Liver (tissue), 9 donors: ENCODE data around the gene TERT. TPM values are rescaled to one million over a fixed set of nuclear protein-coding genes. Genes with fewer than 3 reads are reported as not detected.

Source experiments
- DNase-seq: peaks from one replicate; pipeline ENCODE4 v3.0.0-alpha.2; 2017; ENCODE audit warnings: low spot score
- H3K27ac ChIP-seq, 2 donors: one replicate each; pipeline ENCODE4 v1.7.0; 2013; ENCODE audit warnings: inconsistent platforms in 2 of 2, low read length in 2 of 2, control low read depth in 1 of 2, low read depth in 1 of 2, mild to moderate bottlenecking in 1 of 2
- H3K27me3 ChIP-seq, 4 donors: one replicate each; pipeline versions ENCODE4 v1.6.1 to v1.7.0; 2013; ENCODE audit warnings: low read length in 3 of 4, inconsistent platforms in 1 of 4, mild to moderate bottlenecking in 1 of 4, moderate library complexity in 1 of 4; ENCODE audit not compliant: control insufficient read depth in 4 of 4, insufficient read depth in 4 of 4
- H3K36me3 ChIP-seq, 4 donors: one replicate each; pipeline versions ENCODE4 v1.6.1 to v1.7.0; 2013; ENCODE audit warnings: low read length in 3 of 4, mild to moderate bottlenecking in 3 of 4, low read depth in 1 of 4, moderate library complexity in 1 of 4; ENCODE audit not compliant: control insufficient read depth in 4 of 4, insufficient read depth in 3 of 4
- H3K4me1 ChIP-seq, 4 donors: one replicate each; pipeline versions ENCODE4 v1.6.1 to v1.7.0; 2013; ENCODE audit warnings: low read length in 3 of 4, mild to moderate bottlenecking in 3 of 4, moderate library complexity in 1 of 4; ENCODE audit not compliant: control insufficient read depth in 4 of 4, insufficient read depth in 4 of 4
- H3K4me3 ChIP-seq, 3 donors: one replicate each; pipeline versions ENCODE4 v1.6.1 to v1.7.0; 2013; ENCODE audit warnings: low read length in 3 of 3, control low read depth in 1 of 3, low read depth in 1 of 3, mild to moderate bottlenecking in 1 of 3
- H3K9ac ChIP-seq, 2 donors: one replicate each; pipeline ENCODE4 v1.7.0; 2013; ENCODE audit warnings: low read length in 2 of 2, mild to moderate bottlenecking in 2 of 2, moderate library complexity in 2 of 2, control low read depth in 1 of 2, low read depth in 1 of 2
- H3K9me3 ChIP-seq, 4 donors: one replicate each; pipeline versions ENCODE4 v1.6.1 to v1.7.0; 2013; ENCODE audit warnings: low read length in 3 of 4; ENCODE audit not compliant: control insufficient read depth in 4 of 4
- EGR1 ChIP-seq, 2 donors: IDR thresholded peaks; 2 replicates each; pipeline ENCODE4 v1.6.1; 2016 to 2018; ENCODE audit warnings: antibody characterized with exemption in 2 of 2, low read depth in 2 of 2
- FOXA2 ChIP-seq: IDR thresholded peaks from 2 replicates; pipeline ENCODE4 v1.6.1; 2016; ENCODE audit warnings: antibody characterized with exemption
- GABPA ChIP-seq, 2 donors: IDR thresholded peaks in 1 of 2; conservative IDR thresholded peaks in 1 of 2; 2 replicates each; pipeline ENCODE4 v1.6.1; 2016; ENCODE audit warnings: antibody characterized with exemption in 2 of 2, mild to moderate bottlenecking in 1 of 2, moderate library complexity in 1 of 2
- HNF4A ChIP-seq, 2 donors: conservative IDR thresholded peaks; 2 replicates each; pipeline ENCODE4 v1.6.1; 2016; ENCODE audit warnings: antibody characterized with exemption in 2 of 2, mild to moderate bottlenecking in 2 of 2
- JUND ChIP-seq, 2 donors: IDR thresholded peaks; 2 replicates each; pipeline ENCODE4 v1.6.1; 2016; ENCODE audit warnings: antibody characterized with exemption in 2 of 2
- NR2F2 ChIP-seq: IDR thresholded peaks from 2 replicates; pipeline ENCODE4 v1.6.1; 2016; ENCODE audit warnings: antibody characterized with exemption
- RAD21 ChIP-seq, 2 donors: IDR thresholded peaks; 2 replicates each; pipeline ENCODE4 v1.6.1; 2016; ENCODE audit warnings: antibody characterized with exemption in 2 of 2, mild to moderate bottlenecking in 2 of 2
- SP1 ChIP-seq: IDR thresholded peaks from 2 replicates; pipeline ENCODE4 v1.6.1; 2018; ENCODE audit warnings: antibody characterized with exemption, mild to moderate bottlenecking
- TAF1 ChIP-seq: conservative IDR thresholded peaks from 2 replicates; pipeline ENCODE4 v1.6.1; 2016; ENCODE audit warnings: antibody characterized with exemption, mild to moderate bottlenecking
- YY1 ChIP-seq: IDR thresholded peaks from 2 replicates; pipeline ENCODE4 v1.6.1; 2016; ENCODE audit warnings: antibody characterized with exemption, mild to moderate bottlenecking
- WGBS: extraction: QIAGEN DNeasy Blood & Tissue Kit; methylation state at CpG from one replicate; pipeline ENCODE4 v1.1.7; 2013; 5-methylcytosine and 5-hydroxymethylcytosine counted together
- polyA plus RNA-seq, 2 donors: library from polyadenylated mRNA; stranded (reverse) in 1 of 2; unstranded in 1 of 2; fragments of 200-250 nt in 1 of 2; fragments of >200 nt in 1 of 2; fragmentation: Nextera tagmentation in 1 of 2; extraction: Ambion mirVana in 1 of 2; gene quantifications; one replicate each; pipeline versions ENCODE4 v1.2.1 to v1.2.3, GENCODE V29; 2013 to 2015
- total RNA-seq, 2 donors: library from RNA; depleted of rRNA; stranded (reverse); fragments of >200 nt; gene quantifications; one replicate each; pipeline ENCODE4 v1.2.3, GENCODE V29; 2014
- TF ChIP-seq, protein P1 (sequence below): fragments of 150-350 bp; IDR thresholded peaks from 2 replicates; pipeline ENCODE4 v1.5.1; 2017; ENCODE audit warnings: improper control_type of control experiment, low read depth, low read length; ENCODE audit not compliant: missing input control
- TF ChIP-seq, protein P2 (sequence below): IDR thresholded peaks from 2 replicates; pipeline ENCODE4 v1.6.1; 2016; ENCODE audit warnings: antibody characterized with exemption
- TF ChIP-seq, protein P3 (sequence below): IDR thresholded peaks from 2 replicates; pipeline ENCODE4 v1.6.1; 2016; ENCODE audit warnings: antibody characterized with exemption, mild to moderate bottlenecking
- TF ChIP-seq, protein P4 (sequence below): IDR thresholded peaks from 2 replicates; pipeline ENCODE4 v1.6.1; 2016; ENCODE audit warnings: antibody characterized with exemption
- donor health status: healthy.
- donor health status: healthy.
- donor health status: healthy.
- donor health status: healthy.
- donor health status: healthy.

TERT gene
- total and polyA plus RNA-seq, 4 donors, result 0.14 TPM; not detected in 3

DNA sequence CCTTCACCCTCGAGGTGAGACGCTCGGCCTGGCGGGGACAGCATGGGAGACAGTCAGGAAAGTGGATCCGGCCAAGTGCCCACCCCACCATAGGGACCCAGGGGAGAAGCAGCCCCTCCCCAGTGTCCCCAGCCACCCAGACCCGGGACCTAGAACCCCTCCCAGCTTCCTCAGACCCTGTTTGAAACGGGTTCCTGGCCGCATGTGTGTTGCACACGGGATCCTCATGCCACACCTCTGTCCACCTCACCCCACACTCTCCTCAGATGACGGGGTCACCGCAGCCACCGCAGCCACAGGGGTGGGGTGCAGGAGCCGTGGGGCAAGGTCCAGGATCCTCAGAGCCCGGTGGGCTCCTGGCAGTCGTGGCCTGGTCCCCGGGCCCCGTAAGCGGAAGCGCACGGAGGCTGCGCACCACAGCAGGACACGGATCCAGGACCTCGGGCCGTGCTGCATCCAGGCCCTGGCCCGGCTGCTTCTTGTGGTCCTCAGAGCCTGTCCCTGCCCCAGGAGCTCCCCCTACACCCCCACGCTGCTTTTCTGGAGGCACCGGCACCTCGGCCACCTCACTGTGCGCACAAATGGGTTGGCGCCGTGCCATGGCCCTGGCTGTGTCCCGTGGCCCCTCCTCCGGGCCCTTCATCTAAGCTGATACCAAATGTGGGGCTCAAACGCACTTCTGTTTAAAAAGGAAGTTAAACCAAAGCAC is 15.3 kb downstream of the TERT start:
- TF ChIP-seq FOXA2 (no peak), RAD21 (IDR thresholded peaks at IDR 0.05) (no peak), HNF4A (conservative IDR thresholded peaks at IDR 0.05) (no peak), TAF1 (no peak), EGR1 (IDR thresholded peaks at IDR 0.05; ENCODE audit: low read depth in 2 of 2) (no peak), GABPA (IDR thresholded peaks at IDR 0.05 in 1 of 2, conservative IDR thresholded peaks at IDR 0.05 in 1 of 2) (no peak), JUND (IDR thresholded peaks at IDR 0.05) (no peak), YY1 (no peak), SP1 (no peak), NR2F2 (no peak)
- TF ChIP-seq, protein P1, sequence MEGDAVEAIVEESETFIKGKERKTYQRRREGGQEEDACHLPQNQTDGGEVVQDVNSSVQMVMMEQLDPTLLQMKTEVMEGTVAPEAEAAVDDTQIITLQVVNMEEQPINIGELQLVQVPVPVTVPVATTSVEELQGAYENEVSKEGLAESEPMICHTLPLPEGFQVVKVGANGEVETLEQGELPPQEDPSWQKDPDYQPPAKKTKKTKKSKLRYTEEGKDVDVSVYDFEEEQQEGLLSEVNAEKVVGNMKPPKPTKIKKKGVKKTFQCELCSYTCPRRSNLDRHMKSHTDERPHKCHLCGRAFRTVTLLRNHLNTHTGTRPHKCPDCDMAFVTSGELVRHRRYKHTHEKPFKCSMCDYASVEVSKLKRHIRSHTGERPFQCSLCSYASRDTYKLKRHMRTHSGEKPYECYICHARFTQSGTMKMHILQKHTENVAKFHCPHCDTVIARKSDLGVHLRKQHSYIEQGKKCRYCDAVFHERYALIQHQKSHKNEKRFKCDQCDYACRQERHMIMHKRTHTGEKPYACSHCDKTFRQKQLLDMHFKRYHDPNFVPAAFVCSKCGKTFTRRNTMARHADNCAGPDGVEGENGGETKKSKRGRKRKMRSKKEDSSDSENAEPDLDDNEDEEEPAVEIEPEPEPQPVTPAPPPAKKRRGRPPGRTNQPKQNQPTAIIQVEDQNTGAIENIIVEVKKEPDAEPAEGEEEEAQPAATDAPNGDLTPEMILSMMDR, result no peak
- TF ChIP-seq, protein P2, sequence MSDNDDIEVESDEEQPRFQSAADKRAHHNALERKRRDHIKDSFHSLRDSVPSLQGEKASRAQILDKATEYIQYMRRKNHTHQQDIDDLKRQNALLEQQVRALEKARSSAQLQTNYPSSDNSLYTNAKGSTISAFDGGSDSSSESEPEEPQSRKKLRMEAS, result no peak
- TF ChIP-seq, protein P3, sequence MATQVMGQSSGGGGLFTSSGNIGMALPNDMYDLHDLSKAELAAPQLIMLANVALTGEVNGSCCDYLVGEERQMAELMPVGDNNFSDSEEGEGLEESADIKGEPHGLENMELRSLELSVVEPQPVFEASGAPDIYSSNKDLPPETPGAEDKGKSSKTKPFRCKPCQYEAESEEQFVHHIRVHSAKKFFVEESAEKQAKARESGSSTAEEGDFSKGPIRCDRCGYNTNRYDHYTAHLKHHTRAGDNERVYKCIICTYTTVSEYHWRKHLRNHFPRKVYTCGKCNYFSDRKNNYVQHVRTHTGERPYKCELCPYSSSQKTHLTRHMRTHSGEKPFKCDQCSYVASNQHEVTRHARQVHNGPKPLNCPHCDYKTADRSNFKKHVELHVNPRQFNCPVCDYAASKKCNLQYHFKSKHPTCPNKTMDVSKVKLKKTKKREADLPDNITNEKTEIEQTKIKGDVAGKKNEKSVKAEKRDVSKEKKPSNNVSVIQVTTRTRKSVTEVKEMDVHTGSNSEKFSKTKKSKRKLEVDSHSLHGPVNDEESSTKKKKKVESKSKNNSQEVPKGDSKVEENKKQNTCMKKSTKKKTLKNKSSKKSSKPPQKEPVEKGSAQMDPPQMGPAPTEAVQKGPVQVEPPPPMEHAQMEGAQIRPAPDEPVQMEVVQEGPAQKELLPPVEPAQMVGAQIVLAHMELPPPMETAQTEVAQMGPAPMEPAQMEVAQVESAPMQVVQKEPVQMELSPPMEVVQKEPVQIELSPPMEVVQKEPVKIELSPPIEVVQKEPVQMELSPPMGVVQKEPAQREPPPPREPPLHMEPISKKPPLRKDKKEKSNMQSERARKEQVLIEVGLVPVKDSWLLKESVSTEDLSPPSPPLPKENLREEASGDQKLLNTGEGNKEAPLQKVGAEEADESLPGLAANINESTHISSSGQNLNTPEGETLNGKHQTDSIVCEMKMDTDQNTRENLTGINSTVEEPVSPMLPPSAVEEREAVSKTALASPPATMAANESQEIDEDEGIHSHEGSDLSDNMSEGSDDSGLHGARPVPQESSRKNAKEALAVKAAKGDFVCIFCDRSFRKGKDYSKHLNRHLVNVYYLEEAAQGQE, result no peak
- H3K9me3 ChIP-seq, result peaks cover 0 to 8% (median 0%) of the 10 kb centered on the region in 4 donors
- no peak for DNase-seq
- H3K9ac ChIP-seq, result no peak overlapping the region
- H3K27ac ChIP-seq, result no peak overlapping the region
- 95% methylated on average over 34 of the region's 34 CpGs for WGBS
- H3K27me3 ChIP-seq, result no peaks in the 10 kb centered on the region
- H3K36me3 ChIP-seq, result no peaks in the 10 kb centered on the region
- no peak overlapping the region for H3K4me3 ChIP-seq
- H3K4me1 ChIP-seq, result no peaks in the 10 kb centered on the region

DNA sequence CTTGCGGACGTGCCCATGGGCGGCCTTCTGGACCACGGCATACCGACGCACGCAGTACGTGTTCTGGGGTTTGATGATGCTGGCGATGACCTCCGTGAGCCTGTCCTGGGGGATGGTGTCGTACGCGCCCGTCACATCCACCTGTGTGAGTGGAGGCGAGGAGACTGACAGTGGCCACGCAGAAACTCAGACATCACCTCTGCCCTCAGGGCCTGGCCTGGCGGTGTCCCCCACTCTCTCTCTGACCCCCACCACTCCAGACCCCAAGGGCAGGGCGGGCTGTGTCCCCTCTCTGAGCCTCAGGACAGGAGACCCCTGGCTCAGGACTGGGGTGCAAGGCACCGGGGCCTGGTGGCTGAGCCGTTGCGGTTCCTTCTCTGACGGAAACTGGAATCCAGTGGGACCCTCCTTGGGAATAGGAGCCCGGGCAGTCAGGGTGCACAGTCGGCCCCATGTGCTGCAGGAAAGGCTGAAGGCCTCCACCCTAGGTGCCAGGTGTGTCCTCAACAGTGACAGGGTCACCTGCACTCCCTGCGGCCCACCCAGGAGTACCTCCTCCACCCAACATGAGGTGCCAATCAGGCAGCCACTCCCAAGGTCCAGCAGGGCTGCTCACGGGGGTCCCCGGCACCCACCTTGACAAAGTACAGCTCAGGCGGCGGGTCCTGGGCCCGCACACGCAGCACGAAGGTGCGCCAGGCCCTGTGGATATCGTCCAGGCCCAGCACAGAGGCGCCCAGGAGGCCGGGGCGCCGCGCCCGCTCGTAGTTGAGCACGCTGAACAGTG is 16.0 kb downstream of the TERT start:
- no peak for DNase-seq
- TF ChIP-seq EGR1 (IDR thresholded peaks at IDR 0.05; ENCODE audit: low read depth in 2 of 2) (no peak), RAD21 (IDR thresholded peaks at IDR 0.05) (no peak)
- TF ChIP-seq, protein P4, sequence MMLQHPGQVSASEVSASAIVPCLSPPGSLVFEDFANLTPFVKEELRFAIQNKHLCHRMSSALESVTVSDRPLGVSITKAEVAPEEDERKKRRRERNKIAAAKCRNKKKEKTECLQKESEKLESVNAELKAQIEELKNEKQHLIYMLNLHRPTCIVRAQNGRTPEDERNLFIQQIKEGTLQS, result no peak

More for the DNA sequence above, 16.0 kb downstream of the TERT start:
- no peaks in the 10 kb centered on the region for H3K4me1 ChIP-seq
- no peaks in the 10 kb centered on the region for H3K36me3 ChIP-seq
- H3K27ac ChIP-seq, result no peak overlapping the region
- peaks cover 0 to 8% (median 0%) of the 10 kb centered on the region in 4 donors for H3K9me3 ChIP-seq
- 97% methylated on average over 42 of the region's 42 CpGs for WGBS
- no peak overlapping the region for H3K4me3 ChIP-seq
- H3K9ac ChIP-seq, result no peak overlapping the region
- H3K27me3 ChIP-seq, result no peaks in the 10 kb centered on the region
